ENCODE results near the gene TBC1D14. TPM values are rescaled to one million over a fixed set of nuclear protein-coding genes. Genes with fewer than 3 reads are reported as not detected.
"Not testable (repeated sequence)": the region's sequence is repeated elsewhere in the genome, so short reads cannot be mapped to it uniquely, and the experiment has no call there.

TBC1D14 gene
- total RNA-seq, 1 donor from 2014 or later: 36.7 TPM

GRCh38 chr4:6910340-6910959 lies 824 bp downstream of the TBC1D14 start:
- no peak for DNase-seq (ENCODE audit: low read depth, low spot score)

- no peak for DNase-seq (ENCODE audit: low read depth, low spot score)
These were observed 1.6 kb downstream of the TBC1D14 start for GRCh38 chr4:6910960-6911874.

GRCh38 chr4:6911917-6912316 lies 2.3 kb downstream of the TBC1D14 start:
- DNase-seq (ENCODE audit: low read depth, low spot score): not testable (repeated sequence)

GRCh38 chr4:6912441-6912840 lies 2.8 kb downstream of the TBC1D14 start:
- DNase-seq (ENCODE audit: low read depth, low spot score): no peak

- DNase-seq (ENCODE audit: low read depth, low spot score): no peak
These were observed 3.8 kb downstream of the TBC1D14 start for GRCh38 chr4:6913350-6913905.

GRCh38 chr4:6914448-6914847 lies 4.8 kb downstream of the TBC1D14 start:
- DNase-seq (ENCODE audit: low read depth, low spot score): no peak

- no peak for DNase-seq (ENCODE audit: low read depth, low spot score)
These were observed 5.7 kb downstream of the TBC1D14 start for GRCh38 chr4:6915041-6916005.

- no peak for DNase-seq (ENCODE audit: low read depth, low spot score)
These were observed 6.5 kb downstream of the TBC1D14 start for GRCh38 chr4:6916069-6916586.

- no peak for DNase-seq (ENCODE audit: low read depth, low spot score)
These were observed 7.2 kb downstream of the TBC1D14 start for GRCh38 chr4:6916587-6917460.

GRCh38 chr4:6917461-6918271 lies 8.0 kb downstream of the TBC1D14 start:
- DNase-seq (ENCODE audit: low read depth, low spot score): no peak

GRCh38 chr4:6918338-6918737 lies 8.7 kb downstream of the TBC1D14 start:
- DNase-seq (ENCODE audit: low read depth, low spot score): no peak

GRCh38 chr4:6920171-6920570 lies 10.5 kb downstream of the TBC1D14 start:
- DNase-seq (ENCODE audit: low read depth, low spot score): no peak

- DNase-seq (ENCODE audit: low read depth, low spot score): no peak
These were observed 13.9 kb downstream of the TBC1D14 start for GRCh38 chr4:6923507-6923906.

GRCh38 chr4:6924361-6924779 lies 14.7 kb downstream of the TBC1D14 start:
- no peak for DNase-seq (ENCODE audit: low read depth, low spot score)

- no peak for DNase-seq (ENCODE audit: low read depth, low spot score)
These were observed 15.8 kb downstream of the TBC1D14 start for GRCh38 chr4:6925357-6925836.

- DNase-seq (ENCODE audit: low read depth, low spot score): no peak
These were observed 16.5 kb downstream of the TBC1D14 start for GRCh38 chr4:6926081-6926480.

- DNase-seq (ENCODE audit: low read depth, low spot score): no peak
These were observed 17.3 kb downstream of the TBC1D14 start for GRCh38 chr4:6926681-6927478.

GRCh38 chr4:6928081-6928480 lies 18.5 kb downstream of the TBC1D14 start:
- DNase-seq (ENCODE audit: low read depth, low spot score): no peak
